NCI-H2081 treated with DMSO at 0.1 percent for 48 hours (cell line): Measurements from ENCODE around the gene TRAFD1.

Experiments used
- DNase-seq: peaks from one replicate; lab custom pipeline; 2025; lab: John Stamatoyannopoulos, UW

TRAFD1 gene

GRCh38 chr12:112175361-112176155 lies 50.2 kb downstream of the TRAFD1 start:
- DNase-seq, result no peak

GRCh38 chr12:112176321-112177010 lies 51.1 kb downstream of the TRAFD1 start:
- no peak for DNase-seq

- DNase-seq, result no peak
These were observed 53.4 kb downstream of the TRAFD1 start for GRCh38 chr12:112178796-112179195.

GRCh38 chr12:112179341-112179740 lies 54.0 kb downstream of the TRAFD1 start:
- no peak for DNase-seq

GRCh38 chr12:112179916-112180315 lies 54.6 kb downstream of the TRAFD1 start:
- no peak for DNase-seq

- no peak for DNase-seq
These were observed 55.1 kb downstream of the TRAFD1 start for GRCh38 chr12:112180422-112180821.

- DNase-seq, result no peak
These were observed 57.1 kb downstream of the TRAFD1 start for GRCh38 chr12:112182499-112182898.

GRCh38 chr12:112183141-112184021 lies 58.0 kb downstream of the TRAFD1 start:
- DNase-seq, result no peak

- DNase-seq, result no peak
These were observed 58.9 kb downstream of the TRAFD1 start for GRCh38 chr12:112184056-112184887.

GRCh38 chr12:112185093-112185923 lies 59.9 kb downstream of the TRAFD1 start:
- DNase-seq, result no peak

- no peak for DNase-seq
These were observed 62.9 kb downstream of the TRAFD1 start for GRCh38 chr12:112188130-112188830.

- no peak for DNase-seq
These were observed 65.1 kb downstream of the TRAFD1 start for GRCh38 chr12:112190231-112191025.

GRCh38 chr12:112191201-112191600 lies 65.8 kb downstream of the TRAFD1 start:
- DNase-seq, result no peak

GRCh38 chr12:112191840-112192321 lies 66.5 kb downstream of the TRAFD1 start:
- no peak for DNase-seq

GRCh38 chr12:112192475-112192874 lies 67.1 kb downstream of the TRAFD1 start:
- no peak for DNase-seq

- no peak for DNase-seq
These were observed 69.4 kb downstream of the TRAFD1 start for GRCh38 chr12:112194601-112195247.

GRCh38 chr12:112196196-112196875 lies 71.0 kb downstream of the TRAFD1 start:
- no peak for DNase-seq
